Activated naive CD4-positive, alpha-beta T cell treated with anti-CD3 and anti-CD28 coated beads, Interleukin-2, amount 50 U/mL, for 24 hours (primary cell): Measurements from ENCODE around the gene DEFB126.

Experiments used
- H3K27ac Mint-ChIP-seq: one replicate; pipeline ENCODE4 v1.8.0; 2021; ENCODE audit warnings: mild to moderate bottlenecking, mixed read lengths
- H3K27me3 Mint-ChIP-seq: one replicate; pipeline ENCODE4 v1.8.0; 2021; ENCODE audit warnings: mixed read lengths
- H3K36me3 Mint-ChIP-seq: one replicate; pipeline ENCODE4 v1.8.0; 2021; ENCODE audit warnings: mixed read lengths
- H3K4me1 Mint-ChIP-seq: one replicate; pipeline ENCODE4 v1.8.0; 2021; ENCODE audit warnings: mixed read lengths
- H3K4me3 Mint-ChIP-seq: one replicate; pipeline ENCODE4 v1.8.0; 2021; ENCODE audit warnings: mild to moderate bottlenecking, mixed read lengths
- H3K9me3 Mint-ChIP-seq: one replicate; pipeline ENCODE4 v1.8.0; 2021; ENCODE audit warnings: mixed read lengths

DEFB126 gene

DNA sequence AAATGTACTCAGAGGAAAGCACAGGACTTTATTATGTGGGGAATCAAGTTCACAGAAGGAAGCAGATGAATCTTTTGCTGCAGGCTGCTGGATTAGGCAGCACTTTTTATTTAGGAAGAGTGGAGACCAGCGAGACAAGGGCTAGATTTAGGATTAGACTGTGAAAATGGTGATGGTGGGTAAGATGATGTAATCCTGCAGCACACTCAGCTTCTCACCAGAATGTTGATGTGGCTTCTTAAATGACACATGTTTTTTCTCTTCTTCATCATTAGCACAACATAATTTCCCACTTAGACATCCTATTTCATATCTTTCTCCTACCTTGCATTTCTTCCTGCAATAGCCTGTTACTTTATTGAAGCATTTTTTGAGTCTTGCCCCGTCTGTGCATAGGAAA is 45.3 kb downstream of the DEFB126 start:
- Mint-ChIP-seq H3K27me3 (peaks cover 43% of the 10 kb centered on the region), H3K36me3 (peaks cover 9% of the 10 kb centered on the region), H3K9me3 (peaks cover 22% of the 10 kb centered on the region), H3K4me3 (no peak overlapping the region), H3K27ac (no peak overlapping the region), H3K4me1 (no peaks in the 10 kb centered on the region)

DNA sequence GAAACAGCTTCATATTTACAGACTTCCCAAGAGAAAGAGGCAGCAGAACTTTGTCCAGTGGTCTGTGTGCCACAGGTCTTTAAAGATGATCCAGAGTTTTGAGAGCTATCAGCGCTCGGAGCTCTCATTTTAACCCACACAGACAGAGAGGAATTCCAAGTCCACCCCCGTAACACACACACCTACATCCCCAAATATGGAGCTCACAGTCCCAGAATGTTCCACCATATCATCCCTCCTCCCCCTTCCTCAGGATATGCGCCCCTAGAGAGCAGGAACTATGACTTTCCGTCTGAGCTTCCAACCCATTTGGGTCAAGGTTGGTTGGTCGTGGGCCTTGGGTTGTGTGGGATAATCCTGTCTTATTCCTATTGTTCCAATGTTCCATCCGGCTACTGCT is 47.2 kb downstream of the DEFB126 start, which contains the start of gene DEFB128:
TSS of gene DEFB128 (minus strand) at position 101 of the 400 bp plus-strand sequence. CDS start at position 13, 88 bp downstream.
- H3K27ac Mint-ChIP-seq, result no peak within 1 kb of the TSS
- no peaks in the 10 kb centered on the region for H3K4me1 Mint-ChIP-seq
- H3K27me3 Mint-ChIP-seq, result peaks cover 28% of the 10 kb centered on the region
- no peak within 1 kb of the TSS for H3K4me3 Mint-ChIP-seq
- peaks cover 9% of the 10 kb centered on the region for H3K9me3 Mint-ChIP-seq
- peaks cover 4% of the 10 kb centered on the region for H3K36me3 Mint-ChIP-seq
